GM18517 (cell line): ENCODE results near the gene H6PD.

Experiments used
- ATAC-seq: cut with Tn5 transposase; IDR thresholded peaks from one replicate; pipeline ENCODE4 v1.9.1; 2021; ENCODE audit warnings: mild to moderate bottlenecking, moderate library complexity; ENCODE audit not compliant: unreplicated experiment

H6PD gene

DNA sequence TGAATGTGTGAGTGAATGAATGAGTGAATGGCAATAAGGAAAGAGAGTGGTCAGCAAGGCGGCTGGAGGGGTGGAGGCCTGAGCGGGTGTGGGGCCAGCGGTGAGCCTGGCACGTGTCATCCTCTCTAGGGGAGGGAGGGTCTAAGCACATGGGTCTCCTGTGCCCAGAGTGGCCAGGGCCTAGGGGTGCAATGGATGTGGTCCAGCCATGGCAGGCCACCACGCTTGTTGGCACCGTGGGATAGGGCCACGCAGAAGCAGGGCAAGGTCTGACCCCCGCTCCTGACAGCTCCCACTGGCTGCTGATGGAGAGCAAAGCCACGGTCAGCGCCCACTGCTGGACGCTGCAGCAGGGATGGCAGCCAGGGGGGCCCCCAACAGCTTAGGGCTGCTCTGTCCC, 38.6 kb downstream of the H6PD start:
- no peak for ATAC-seq

DNA sequence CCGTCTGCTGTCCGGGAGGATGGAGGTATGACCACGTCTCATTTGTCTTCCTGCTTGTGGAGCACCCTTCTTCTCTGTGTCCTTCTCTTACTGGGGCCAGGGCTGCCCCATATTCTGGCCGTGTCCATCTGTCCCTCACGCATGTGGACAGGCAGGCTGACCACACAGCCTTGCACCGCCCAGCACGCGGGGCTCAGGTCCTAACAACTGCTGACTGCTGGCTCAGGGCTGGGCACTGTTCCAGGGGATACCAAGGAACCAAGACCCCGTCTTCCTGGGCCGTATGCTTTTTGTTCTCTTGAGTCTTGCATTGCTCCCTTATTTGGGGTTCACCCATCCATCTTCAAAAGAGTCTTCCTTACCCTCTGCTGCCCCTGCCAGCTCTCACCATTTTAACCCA, 40.6 kb downstream of the H6PD start:
- no peak for ATAC-seq

DNA sequence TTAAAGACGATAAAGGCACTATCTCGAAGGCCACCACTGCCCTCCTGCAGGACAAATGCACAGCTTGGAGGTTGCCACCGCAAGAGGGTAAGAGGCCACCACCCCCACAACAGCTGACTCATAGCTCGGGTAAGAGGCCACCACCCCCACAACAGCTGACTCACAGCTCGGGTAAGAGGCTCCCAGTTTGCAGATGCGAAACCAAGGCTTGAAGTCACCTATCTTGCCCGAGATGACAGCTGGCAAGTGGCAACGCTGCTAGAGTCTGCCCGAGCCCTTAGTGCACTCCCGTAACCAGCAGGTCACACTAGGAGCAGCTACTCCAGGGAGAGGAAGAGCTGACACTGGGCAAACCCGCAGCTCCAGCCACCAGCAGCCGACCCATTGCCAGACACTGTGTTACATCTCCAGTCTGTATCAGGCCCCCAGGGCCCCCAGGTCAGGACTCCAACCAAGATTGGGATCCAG, 41.0 kb downstream of the H6PD start:
- ATAC-seq: peak; percentile 79

DNA sequence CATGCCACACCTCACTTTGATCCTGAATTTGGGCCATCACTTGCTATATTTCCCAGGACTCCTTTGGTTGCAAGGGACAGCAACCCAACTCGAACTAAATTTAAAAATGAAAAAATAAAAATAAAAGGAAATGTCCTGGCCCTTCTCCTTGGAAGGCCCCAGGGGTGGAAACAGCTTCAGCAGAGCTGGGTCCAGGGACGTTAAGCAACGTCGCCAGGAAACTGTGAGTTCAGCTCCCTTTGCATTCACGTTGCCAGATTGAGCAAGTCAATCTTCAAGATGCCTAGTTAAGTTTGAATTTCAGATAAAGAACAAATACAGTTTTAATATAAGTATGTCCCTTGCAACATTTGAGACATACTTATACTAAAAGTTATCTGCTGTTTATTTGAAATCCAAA, 43.5 kb downstream of the H6PD start:
- no peak for ATAC-seq

DNA sequence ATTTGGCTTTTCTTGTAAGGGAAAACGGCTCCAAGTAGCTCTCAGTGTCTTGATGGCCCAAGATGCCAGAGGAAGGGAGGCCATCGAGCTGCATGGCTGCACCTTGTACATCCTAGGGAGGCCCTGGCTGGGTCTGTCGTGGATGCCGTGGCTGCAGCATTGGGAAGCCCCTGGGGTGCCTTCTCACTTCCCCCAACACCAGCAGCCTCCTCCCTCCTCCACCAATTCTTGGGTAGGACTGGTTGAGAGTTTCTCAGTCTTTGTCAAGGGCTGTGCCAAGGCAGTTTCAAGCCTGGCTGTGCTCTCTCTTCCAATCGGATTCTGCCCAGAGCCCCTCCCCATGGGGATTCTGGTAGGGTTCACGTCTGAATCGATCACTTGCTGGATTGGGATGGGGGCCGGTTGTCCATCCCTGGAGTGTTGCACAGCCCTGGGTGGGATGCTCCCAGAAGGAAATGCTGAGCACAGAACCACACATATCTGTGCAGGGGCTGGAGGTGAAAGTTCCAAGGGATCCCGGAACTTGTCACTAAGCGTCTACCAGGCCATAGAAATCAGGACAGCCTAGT, 44.1 kb downstream of the H6PD start:
- ATAC-seq: no peak

DNA sequence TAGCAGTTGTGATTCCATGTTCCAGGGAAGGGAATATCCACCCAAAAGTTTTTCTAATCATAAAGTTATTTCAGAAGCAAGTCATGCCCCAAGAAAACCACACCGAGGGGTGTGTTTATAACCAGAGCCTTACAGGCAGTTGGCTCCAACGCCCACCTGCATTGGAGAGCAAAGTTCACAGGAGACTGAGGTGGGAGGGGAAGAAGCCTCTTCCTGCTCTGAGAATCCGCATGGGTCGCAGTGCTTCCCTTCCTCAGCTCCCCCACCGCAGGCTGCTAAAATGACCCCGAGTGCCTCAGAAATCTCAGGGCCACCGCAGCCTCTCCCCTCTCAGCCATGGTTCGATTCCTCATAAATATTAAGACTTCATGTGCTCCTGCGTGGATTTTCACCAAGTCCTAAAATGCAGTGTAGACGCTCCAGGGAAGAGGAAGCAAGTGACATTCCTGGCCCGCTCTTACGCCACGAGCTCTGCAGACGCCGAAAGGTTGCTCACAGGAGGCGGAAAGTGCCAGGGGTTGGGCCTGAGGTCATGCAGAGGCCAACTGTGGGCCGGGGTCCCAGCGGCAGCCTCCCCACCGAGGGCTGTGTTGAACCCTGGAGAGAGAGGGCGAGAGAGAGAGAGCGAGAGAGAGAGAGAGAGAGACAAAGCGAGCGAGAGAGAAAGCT, 44.7 kb downstream of the H6PD start:
- ATAC-seq: no peak

DNA sequence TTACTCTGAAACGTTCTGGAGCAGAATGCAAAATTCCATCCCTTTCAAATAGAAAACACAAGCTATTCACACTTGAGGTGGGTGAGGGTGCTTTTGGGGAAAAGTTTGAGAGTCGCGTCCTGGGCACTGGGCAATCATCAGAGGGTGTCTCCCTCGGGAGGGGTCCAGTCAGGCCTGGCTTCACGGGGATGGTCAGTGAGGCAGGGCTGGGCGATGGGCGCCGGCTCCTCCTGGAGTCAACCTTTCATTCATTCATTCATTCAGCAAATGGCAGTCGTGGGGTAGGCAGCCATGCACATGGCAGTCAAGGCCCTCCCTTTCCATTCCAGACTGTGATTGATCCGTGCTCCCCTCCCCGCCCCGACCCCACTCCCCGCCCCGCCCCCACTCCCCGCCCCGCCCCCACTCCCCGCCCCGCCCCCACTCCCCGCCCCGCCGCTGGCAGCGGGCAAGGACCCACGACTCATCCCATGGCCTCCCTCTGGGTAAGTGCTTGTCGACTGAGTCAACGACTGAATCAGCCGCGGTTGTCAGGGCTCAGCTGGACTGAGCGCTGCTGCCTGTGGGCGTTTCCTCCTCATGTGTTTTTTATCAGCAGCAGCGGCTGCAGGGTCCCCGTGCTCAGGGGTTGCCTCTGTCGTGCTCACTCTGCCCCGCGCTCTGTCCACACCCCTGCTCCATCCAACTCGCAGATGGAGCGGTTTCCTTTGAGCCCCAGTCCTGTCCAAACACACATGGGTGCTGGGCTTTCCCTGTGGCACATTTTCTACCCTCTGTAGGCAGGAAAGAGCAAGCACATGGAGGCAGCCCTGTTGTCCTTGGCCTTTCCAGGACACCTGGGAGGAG, 45.7 kb downstream of the H6PD start:
- ATAC-seq: no peak

DNA sequence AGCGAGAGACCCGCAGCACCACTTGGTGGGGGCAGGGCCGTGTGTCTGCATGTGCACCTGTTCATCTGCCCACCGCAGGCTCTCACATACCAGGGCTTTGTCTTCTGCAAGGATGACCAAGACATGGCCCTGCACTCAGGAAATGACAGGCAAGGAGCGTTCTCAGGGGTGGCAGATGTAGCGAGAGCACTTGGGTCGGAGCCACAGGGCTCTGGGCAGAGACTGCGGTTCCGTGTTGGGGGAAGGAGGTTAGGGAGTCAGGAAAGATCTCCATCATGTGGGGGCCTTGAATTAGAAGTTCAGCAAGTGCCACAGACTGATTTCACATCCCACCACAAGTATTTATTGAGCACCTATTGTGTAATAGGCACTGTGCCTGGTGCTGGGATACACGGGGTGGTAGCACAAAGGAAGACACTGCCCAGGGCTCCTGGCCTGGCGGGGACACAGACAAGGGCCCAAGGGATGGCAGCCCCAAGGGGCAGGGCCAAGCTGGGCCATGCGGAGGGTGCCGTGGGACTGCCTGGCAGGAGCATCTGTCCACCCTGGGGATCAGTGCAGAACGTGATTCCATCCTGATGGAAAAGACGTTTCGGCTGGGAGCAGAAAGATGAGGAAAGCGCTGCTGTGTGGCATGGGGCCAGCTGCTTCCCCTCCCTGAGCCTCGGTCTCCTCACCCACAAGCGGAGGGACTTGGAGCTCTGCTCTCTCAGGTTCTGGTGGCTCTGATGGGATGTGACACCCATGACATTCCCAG, 46.7 kb downstream of the H6PD start:
- no peak for ATAC-seq

DNA sequence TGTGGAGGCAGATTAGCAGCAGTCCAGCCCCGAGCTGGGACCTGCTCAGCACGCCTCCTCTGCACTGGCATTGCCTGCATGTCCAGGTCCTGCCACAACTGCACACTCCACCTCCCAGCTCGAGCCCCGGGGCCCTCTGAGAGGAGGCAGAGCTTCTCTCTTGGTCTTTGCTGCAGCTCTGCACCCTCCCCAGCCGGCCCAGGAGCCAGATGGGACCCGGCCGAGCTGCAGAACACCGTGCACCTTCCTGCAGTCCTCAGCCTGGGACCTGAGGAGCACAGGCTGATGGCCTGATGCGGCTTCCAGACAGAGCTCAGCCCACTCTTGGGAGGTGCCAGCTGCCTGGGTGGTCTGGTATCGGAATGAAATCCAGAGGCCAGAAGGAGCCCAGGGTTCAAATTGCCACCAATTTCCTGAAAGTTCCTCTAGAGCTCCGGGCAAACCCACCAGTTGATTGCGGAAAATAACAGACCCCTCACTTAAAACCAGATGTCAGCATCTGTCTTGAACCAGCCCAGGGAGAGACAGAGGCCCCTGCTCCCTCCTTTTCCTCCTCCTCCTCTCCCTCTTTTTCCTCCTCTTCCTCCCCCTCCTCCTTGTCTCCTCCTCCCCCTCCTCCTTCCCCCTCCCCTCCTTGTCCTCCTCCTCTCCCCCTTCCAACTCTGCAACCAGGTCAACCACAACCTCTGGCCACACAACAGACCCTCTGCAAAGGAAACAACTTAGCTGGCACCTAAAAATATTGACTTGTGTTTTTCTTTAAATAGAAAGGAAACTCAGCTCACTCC, 47.5 kb downstream of the H6PD start:
- no peak for ATAC-seq

DNA sequence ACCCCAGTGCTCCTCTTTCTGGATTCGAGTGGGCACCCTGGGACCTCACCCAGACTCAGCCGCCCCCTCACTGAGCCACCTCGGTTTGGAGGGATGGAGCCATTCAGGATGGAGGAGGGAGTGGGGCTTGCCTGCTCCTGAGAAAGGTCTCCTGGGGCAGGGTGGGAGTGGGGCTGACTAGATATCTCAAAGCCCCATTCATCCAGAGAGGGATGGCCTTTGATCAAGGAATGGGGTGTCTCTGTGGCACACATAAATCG, 48.1 kb downstream of the H6PD start:
- ATAC-seq: no peak

DNA sequence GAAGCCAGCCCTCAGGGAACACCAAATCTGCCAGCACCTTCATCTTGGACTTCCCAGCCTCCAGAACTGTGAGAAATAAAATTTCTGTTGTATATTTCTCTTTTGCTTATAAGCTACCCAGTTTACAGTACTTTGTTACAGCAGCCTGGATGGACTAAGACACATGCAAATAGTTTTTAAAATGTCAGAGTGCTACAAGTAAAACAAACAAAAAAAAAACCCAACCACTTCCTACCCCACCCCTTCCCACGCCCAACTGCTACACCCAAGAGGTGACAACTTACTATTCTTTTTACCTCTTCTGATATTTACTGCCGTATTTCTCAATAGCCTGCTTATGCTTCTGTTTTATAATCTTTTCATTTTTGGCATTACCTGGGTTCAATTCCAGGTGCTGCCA, 49.5 kb downstream of the H6PD start:
- no peak for ATAC-seq

DNA sequence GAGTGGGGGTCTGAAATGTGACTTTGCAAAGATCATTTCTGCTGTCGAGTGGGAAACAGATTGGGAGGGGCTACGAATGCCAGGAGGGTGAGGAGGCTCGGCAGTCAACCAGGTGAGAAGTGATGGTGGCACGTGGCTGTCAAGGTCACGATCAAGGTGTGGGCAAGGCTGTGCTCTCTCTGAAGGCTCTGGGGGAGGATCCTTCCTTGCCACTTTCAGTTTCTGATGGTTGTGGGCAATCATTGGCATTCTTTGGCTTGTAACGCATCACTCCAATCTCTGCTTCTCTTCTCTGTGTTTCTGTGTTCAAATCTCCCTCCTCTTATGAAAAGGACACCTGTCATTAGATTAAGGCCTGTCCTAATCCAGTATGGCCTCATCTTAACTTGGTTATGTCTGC, 52.0 kb downstream of the H6PD start:
- no peak for ATAC-seq

DNA sequence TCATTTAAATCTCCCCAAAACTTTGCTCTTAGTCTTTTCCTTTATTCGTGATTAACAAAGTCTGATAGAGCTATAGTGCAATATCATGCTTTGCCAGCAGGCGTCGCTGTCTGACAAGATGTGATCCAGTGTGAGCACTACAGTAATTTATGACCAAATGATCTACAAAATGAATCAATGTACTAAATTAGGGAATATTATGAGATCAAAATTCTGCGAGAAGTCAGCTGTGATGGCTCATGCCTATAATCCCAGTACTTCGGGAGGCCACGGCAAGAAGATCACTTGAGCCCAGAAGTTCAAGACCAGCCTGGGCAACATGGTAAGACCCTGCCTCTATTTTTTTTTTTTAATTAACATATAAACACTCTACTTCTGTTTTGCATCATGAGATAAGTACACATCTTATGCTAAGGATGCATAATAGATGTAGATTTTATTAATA, 54.5 kb downstream of the H6PD start:
- ATAC-seq: no peak

DNA sequence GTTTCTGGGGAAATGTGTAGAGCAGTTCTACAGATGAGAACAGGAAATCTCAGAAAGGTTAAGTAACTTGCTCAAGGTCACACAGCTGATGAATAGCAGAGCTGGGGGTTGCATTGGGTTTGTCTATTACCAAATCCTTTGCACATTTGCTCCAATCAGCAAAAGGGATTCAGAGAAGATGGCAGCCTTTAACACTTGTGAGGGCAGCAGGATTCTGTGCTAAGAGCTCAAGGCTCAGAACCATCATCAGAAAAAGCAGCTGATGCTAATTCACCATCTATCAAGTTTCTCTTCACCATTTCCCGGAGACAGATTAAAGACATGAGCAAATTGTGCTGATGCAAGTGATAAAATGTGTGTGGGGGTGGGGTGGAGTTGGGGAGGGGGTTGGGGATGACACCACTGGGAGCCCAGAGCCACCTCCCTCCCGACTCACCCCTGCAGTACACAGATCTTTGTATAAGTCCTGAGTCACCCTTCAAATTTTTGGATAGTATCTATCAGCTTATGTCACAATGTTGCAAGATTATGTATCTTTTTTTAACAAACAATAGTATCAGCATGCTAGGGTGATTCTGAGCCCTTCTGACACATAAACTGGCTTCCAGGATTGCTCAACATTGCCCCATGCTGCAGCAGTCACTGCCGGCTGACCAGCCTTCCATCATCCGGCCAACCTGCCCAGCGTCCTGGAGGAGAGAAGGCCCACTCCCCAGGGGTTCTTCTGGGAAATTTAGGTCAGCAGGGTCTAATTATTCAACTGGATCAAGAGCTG, 55.3 kb downstream of the H6PD start:
- ATAC-seq: no peak

DNA sequence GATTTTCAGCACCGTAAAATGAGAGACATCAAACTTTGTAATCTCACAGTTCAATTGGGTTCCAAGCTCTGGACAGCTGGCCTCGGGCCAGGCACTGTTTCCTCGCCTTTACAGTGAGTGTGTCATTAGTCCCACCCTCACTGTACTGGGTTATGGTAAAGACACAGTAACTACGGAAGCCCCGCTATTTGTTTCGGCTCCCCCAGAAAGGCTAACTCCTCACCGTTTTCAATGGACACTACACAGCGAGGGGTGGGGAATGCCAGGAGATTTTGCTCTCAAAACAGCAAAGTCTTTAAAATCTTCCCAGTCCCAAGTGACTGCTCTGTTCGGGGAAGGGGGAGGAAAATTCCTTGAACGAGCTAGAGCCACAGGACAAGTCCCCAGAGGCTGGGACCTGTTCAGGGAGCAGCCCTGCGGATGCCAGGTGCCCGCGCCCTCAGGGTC, 57.4 kb downstream of the H6PD start:
- ATAC-seq: no peak

DNA sequence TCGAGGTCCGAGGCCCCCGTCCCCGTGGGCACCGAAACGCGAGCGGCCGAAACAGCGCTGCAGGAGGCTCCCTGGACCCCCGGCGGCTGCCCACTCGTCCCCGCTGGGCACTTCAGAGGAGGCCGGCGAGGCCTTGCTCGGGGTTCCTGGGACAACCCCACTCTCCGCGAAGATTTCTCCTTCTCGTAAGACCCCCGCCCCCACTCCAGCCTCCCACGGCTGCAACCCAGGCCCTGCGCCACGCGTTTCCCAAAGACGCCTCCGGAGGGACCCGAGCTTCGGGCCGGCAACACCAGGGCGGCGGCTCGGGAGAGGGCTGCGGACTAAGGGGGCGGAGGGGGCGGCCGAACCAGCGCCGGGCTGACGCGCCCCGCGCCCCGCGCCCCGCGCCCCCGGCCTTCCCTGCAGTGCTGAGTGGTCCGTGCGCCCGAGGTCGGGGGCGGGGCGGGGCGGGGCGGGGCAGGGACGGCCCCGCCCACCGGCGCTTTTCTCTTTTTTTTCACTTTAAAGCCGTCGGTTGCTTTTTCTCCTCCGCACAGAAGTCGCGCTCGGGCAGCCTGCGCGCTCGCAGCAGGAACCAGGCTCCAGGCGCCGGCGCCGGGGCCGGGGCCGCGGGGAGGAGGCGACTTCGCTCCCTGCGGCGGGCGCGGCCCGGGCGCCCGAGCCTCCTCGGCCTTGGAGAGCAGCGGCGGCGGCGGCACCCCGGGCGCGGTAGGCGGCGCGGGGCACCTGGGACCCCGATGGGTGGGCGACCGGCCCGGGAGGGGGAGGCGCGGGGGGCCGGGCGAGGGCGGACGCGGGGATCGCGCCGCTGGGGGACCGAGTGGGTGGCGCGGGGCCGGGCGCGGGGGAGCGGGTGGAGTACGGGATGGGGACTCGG, 58.0 kb downstream of the H6PD start, which contains the start of gene SPSB1:
Gene SPSB1, plus strand, starts transcription at position 534 of the 880 bp plus-strand sequence. CDS start 62,998 bp downstream, outside the sequence.
- ATAC-seq: no peak

DNA sequence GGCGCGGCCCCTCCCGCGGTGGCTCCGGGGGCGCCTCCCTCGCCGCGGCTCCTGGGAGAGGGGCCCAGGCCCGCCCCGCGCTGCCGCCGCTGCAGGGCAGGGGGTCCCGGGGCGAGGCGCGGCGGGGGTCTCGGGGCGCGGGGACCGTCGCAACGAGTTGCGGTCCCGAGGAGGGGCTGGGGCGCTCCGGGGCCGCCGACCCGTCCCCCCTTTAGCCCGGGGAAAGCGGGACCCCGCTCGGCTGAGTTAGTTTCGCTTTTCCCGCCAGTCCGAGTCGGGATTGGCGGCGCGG, 58.6 kb downstream of the H6PD start:
- no peak for ATAC-seq

DNA sequence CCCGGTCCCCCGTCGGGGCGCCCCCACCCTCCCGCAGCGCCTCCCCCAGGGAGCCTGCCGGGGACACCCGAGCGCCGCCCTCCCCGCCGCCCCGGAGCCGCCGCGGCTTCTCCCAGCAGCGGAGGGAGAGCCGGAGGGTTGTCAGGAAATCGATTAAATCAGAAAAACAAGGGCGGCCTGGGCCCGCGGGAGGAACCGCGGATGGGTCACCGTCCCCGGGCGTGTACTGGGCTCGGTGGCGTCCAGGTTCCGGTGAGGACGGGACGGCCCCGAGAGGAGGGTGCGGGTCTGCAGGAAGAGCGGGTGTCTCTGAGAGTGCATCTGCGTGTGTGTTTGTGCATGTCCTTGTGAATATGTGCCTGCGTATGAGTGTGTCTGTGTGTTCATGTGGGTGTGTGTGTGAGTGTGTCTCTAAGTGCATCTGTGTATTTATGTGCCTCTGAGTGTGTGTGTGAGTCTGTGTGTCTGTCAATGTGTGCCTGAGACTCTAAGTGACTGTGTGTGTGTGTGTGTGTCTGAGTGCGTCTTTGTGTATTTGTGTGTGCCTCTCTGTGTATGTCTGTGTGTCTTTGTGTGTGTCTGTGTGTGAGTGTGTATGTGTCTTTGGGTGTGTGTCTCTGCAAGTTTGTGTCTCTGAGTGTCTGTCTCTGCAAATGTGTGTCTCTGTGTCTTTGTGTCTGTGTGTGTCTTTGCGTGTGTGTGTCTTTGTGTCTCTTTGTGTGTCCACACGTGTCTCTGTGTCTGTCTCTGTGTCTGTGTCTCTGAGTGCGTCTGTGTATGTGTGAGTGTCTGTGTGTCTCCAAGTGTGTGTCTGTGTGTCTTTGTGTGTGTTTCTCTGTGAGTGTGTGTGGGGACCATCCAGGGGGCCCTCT, 59.2 kb downstream of the H6PD start:
- ATAC-seq: no peak
